CD4-positive, alpha-beta memory T cell (primary cell): ENCODE results near the gene BTLA. TPM values are rescaled to one million over a fixed set of nuclear protein-coding genes. Genes with fewer than 3 reads are reported as not detected.
"Not testable (repeated sequence)": the region's sequence is repeated elsewhere in the genome, so short reads cannot be mapped to it uniquely, and the experiment has no call there.

Experiments
- CTCF ChIA-PET: fragments of 350-600 bp; sonication (Branson Sonifier 250); formaldehyde crosslinking; loops from one replicate; lab custom pipeline; 2021; ENCODE audit warnings: inconsistent platforms; ENCODE audit not compliant: partially characterized antibody; lab: Charles Lee
- POLR2A ChIA-PET: fragments of 350-600 bp; sonication (Branson Sonifier 250); formaldehyde crosslinking; loops from one replicate; lab custom pipeline; 2021; ENCODE audit not compliant: partially characterized antibody; lab: Charles Lee
- DNase-seq, 5 donors: peaks; one replicate each; pipeline versions ENCODE4 v3.0.0 to v3.0.0-alpha.2; 2020 to 2022; ENCODE audit warnings: mixed read lengths in 1 of 5
- H3K27ac ChIP-seq: one replicate; pipeline ENCODE4 v1.7.0; 2013; ENCODE audit warnings: low read depth, low read length
- H3K27me3 ChIP-seq: 2 replicates; pipeline ENCODE4 v1.7.0; 2013; ENCODE audit warnings: mild to moderate bottlenecking, low read length, moderate library complexity; ENCODE audit not compliant: insufficient read depth
- H3K36me3 ChIP-seq: 2 replicates; pipeline ENCODE4 v1.7.0; 2013; ENCODE audit warnings: mild to moderate bottlenecking, low read length, moderate library complexity; ENCODE audit not compliant: insufficient read depth
- H3K4me1 ChIP-seq: 2 replicates; pipeline ENCODE4 v1.7.0; 2013; ENCODE audit warnings: mild to moderate bottlenecking, low read length, moderate library complexity; ENCODE audit not compliant: insufficient read depth
- H3K4me3 ChIP-seq, 2 donors: one replicate each; pipeline ENCODE4 v1.7.0; 2013; ENCODE audit warnings: low read length in 2 of 2, mild to moderate bottlenecking in 1 of 2
- H3K9me3 ChIP-seq, 2 donors: one replicate each; pipeline ENCODE4 v1.7.0; 2013; ENCODE audit warnings: low read length in 2 of 2, control low read depth in 1 of 2; ENCODE audit not compliant: control insufficient read depth in 1 of 2
- H3K27ac Mint-ChIP-seq, 7 donors: one replicate each; pipeline ENCODE4 v1.8.0; 2020 to 2021; ENCODE audit warnings: mixed read lengths in 7 of 7, mild to moderate bottlenecking in 6 of 7, inconsistent platforms in 3 of 7, moderate library complexity in 3 of 7
- H3K27me3 Mint-ChIP-seq, 2 donors: one replicate each; pipeline ENCODE4 v1.8.0; 2020 to 2021; ENCODE audit warnings: mixed read lengths in 2 of 2
- H3K36me3 Mint-ChIP-seq, 2 donors: one replicate each; pipeline ENCODE4 v1.8.0; 2020 to 2021; ENCODE audit warnings: mixed read lengths in 2 of 2, inconsistent platforms in 1 of 2, mild to moderate bottlenecking in 1 of 2
- H3K4me1 Mint-ChIP-seq, 4 donors: one replicate each; pipeline ENCODE4 v1.8.0; 2020 to 2021; ENCODE audit warnings: mixed read lengths in 4 of 4, mild to moderate bottlenecking in 1 of 4
- H3K4me3 Mint-ChIP-seq, 8 donors: one replicate each; pipeline ENCODE4 v1.8.0; 2020 to 2021; ENCODE audit warnings: mixed read lengths in 8 of 8, mild to moderate bottlenecking in 7 of 8, moderate library complexity in 6 of 8, inconsistent platforms in 3 of 8
- H3K9me3 Mint-ChIP-seq, 8 donors: one replicate each; pipeline ENCODE4 v1.8.0; 2020 to 2021; ENCODE audit warnings: mixed read lengths in 8 of 8, mild to moderate bottlenecking in 5 of 8, inconsistent platforms in 3 of 8, moderate library complexity in 1 of 8
- intact Hi-C: fragments of 100-400 bp; cut with micrococcal nuclease; formaldehyde crosslinking; loops from one replicate; pipeline ENCODE4 v1.15.1; 2023
- polyA plus RNA-seq, 2 donors: library from polyadenylated mRNA; unstranded; fragments of 300-500 nt; fragmentation: Illumina TruSeq; gene quantifications; one replicate each; pipeline ENCODE4 v1.2.3, GENCODE V29; 2021
- total RNA-seq, 2 experiments: library from RNA; stranded (reverse); gene quantifications; one replicate each; pipeline ENCODE4 v1.2.3, GENCODE V29; 2021

The BTLA gene
- total and polyA plus RNA-seq, 4 experiments from 2014 or later = 17.5 to 24.9 (median 20.8) TPM

- Mint-ChIP-seq H3K36me3 (peaks cover 8 to 11% of the 10 kb centered on the region in 2 donors), H3K4me3 (no peak overlapping the region), H3K27me3 (no peaks in the 10 kb centered on the region), H3K27ac (no peak overlapping the region), H3K4me1 (peaks cover 11 to 15% (median 14%) of the 10 kb centered on the region in 4 donors), H3K9me3 (peaks cover 0 to 4% (median 0%) of the 10 kb centered on the region in 8 donors)
- DNase-seq = peak; percentile 55 to 70 (median 64)
- H3K9me3 ChIP-seq = no peaks in the 10 kb centered on the region
- intact Hi-C loops = loop anchor here (1.0 to 2.0 kb wide), 6 partner anchors 21 to 408 kb away; partner anchors contain the start of gene BTLA
- H3K36me3 ChIP-seq = no peaks in the 10 kb centered on the region
- no peak overlapping the region for H3K27ac ChIP-seq
- POLR2A ChIA-PET = no interaction called here
- H3K27me3 ChIP-seq = no peaks in the 10 kb centered on the region
- H3K4me1 ChIP-seq = peaks cover 14% of the 10 kb centered on the region
- CTCF ChIA-PET = interaction anchor here (0.7 to 6.6 kb wide), 17 partner anchors 12 to 408 kb away, joined by 3 to 51 read pairs (median 6); partner anchors contain the start of genes CD200 and SLC9C1
- no peak overlapping the region for H3K4me3 ChIP-seq
These were observed 20.2 kb upstream of the BTLA start for GRCh38 chr3:112519424-112520001.

- H3K9me3 ChIP-seq, H3K4me3 Mint-ChIP-seq, DNase-seq, H3K4me3 ChIP-seq, H3K9me3 Mint-ChIP-seq, H3K27me3 ChIP-seq, H3K36me3 ChIP-seq, H3K27me3 Mint-ChIP-seq, H3K36me3 Mint-ChIP-seq, H3K27ac ChIP-seq: not testable (repeated sequence)
- peaks cover 13 to 19% (median 17%) of the 10 kb centered on the region in 4 donors for H3K4me1 Mint-ChIP-seq
- peaks cover 19% of the 10 kb centered on the region for H3K4me1 ChIP-seq
- peak overlapping the region in 1 of 7 donors; percentile 58 for H3K27ac Mint-ChIP-seq
- CTCF ChIA-PET = interaction anchor here (0.7 to 6.6 kb wide), 11 partner anchors 14 to 410 kb away, joined by 3 to 51 read pairs (median 5); partner anchors contain the start of genes BTLA, CD200 and SLC9C1
- POLR2A ChIA-PET = interaction anchor here (2.1 kb wide), 1 partner anchor 20 kb away, joined by 7 read pairs; the partner anchor contains the start of gene BTLA
- intact Hi-C loops = loop anchor here (1.0 to 2.0 kb wide), 6 partner anchors 20 to 408 kb away; partner anchors contain the start of gene BTLA
These were observed 19.7 kb upstream of the BTLA start for GRCh38 chr3:112518970-112519369.

GRCh38 chr3:112514527-112515128 lies 15.4 kb upstream of the BTLA start:
- H3K4me3 ChIP-seq = no peak overlapping the region
- peaks cover 0 to 4% of the 10 kb centered on the region in 2 donors for H3K36me3 Mint-ChIP-seq
- peaks cover 0 to 4% (median 2%) of the 10 kb centered on the region in 8 donors for H3K9me3 Mint-ChIP-seq
- H3K4me3 Mint-ChIP-seq = peak overlapping the region in 1 of 8 donors; percentile 38
- DNase-seq = no peak
- ChIA-PET POLR2A (no interaction called here), CTCF (interaction anchor here (1.0 to 2.4 kb wide), 4 partner anchors 77 to 403 kb away, joined by 4 to 9 read pairs (median 4); partner anchors contain the start of genes CD200 and SLC9C1)
- no peaks in the 10 kb centered on the region for H3K27me3 Mint-ChIP-seq
- peaks cover 13 to 20% (median 18%) of the 10 kb centered on the region in 4 donors for H3K4me1 Mint-ChIP-seq
- intact Hi-C loops = no loop called here
- no peaks in the 10 kb centered on the region for H3K9me3 ChIP-seq
- H3K4me1 ChIP-seq = peaks cover 22% of the 10 kb centered on the region
- no peaks in the 10 kb centered on the region for H3K36me3 ChIP-seq
- no peaks in the 10 kb centered on the region for H3K27me3 ChIP-seq
- no peak overlapping the region for H3K27ac ChIP-seq
- H3K27ac Mint-ChIP-seq = peak overlapping the region in 1 of 7 donors; percentile 35

GRCh38 chr3:112512320-112512719 lies 13.0 kb upstream of the BTLA start:
- H3K27me3 Mint-ChIP-seq = no peaks in the 10 kb centered on the region
- no peak for DNase-seq
- no peak overlapping the region for H3K27ac Mint-ChIP-seq
- Histone ChIP-seq H3K27ac (no peak overlapping the region), H3K4me3 (no peak overlapping the region), H3K9me3 (no peaks in the 10 kb centered on the region), H3K4me1 (peaks cover 8% of the 10 kb centered on the region), H3K27me3 (no peaks in the 10 kb centered on the region), H3K36me3 (no peaks in the 10 kb centered on the region)
- H3K36me3 Mint-ChIP-seq = peaks cover 0 to 4% of the 10 kb centered on the region in 2 donors
- intact Hi-C loops = no loop called here
- no peak overlapping the region for H3K4me3 Mint-ChIP-seq
- peaks cover 4 to 15% (median 9%) of the 10 kb centered on the region in 4 donors for H3K4me1 Mint-ChIP-seq
- POLR2A ChIA-PET = interaction anchor here (0.9 kb wide), 1 partner anchor 12 kb away, joined by 3 read pairs; no protein-coding TSS in a partner anchor
- CTCF ChIA-PET = no interaction called here
- peaks cover 0 to 4% (median 2%) of the 10 kb centered on the region in 8 donors for H3K9me3 Mint-ChIP-seq

- peaks cover 2% of the 10 kb centered on the region for H3K4me1 ChIP-seq
These were observed 9.6 kb upstream of the BTLA start for GRCh38 chr3:112508860-112509259.

GRCh38 chr3:112508261-112508660 lies 9.0 kb upstream of the BTLA start:
- no peak overlapping the region for H3K4me3 ChIP-seq
- no peak overlapping the region for H3K27ac ChIP-seq
- no peak overlapping the region for H3K27ac Mint-ChIP-seq
- no peaks in the 10 kb centered on the region for H3K27me3 ChIP-seq
- peaks cover 0 to 4% of the 10 kb centered on the region in 2 donors for H3K36me3 Mint-ChIP-seq
- no peaks in the 10 kb centered on the region for H3K36me3 ChIP-seq
- POLR2A ChIA-PET = interaction anchor here (0.9 to 3.2 kb wide), 2 partner anchors 10 to 44 kb away, joined by 3 to 14 read pairs; partner anchors contain the start of gene BTLA
- no peaks in the 10 kb centered on the region for H3K9me3 ChIP-seq
- intact Hi-C loops = no loop called here
- peaks cover 0 to 3% (median 2%) of the 10 kb centered on the region in 8 donors for H3K9me3 Mint-ChIP-seq
- CTCF ChIA-PET = no interaction called here
- no peaks in the 10 kb centered on the region for H3K4me1 ChIP-seq
- peaks cover 0 to 6% (median 1%) of the 10 kb centered on the region in 4 donors for H3K4me1 Mint-ChIP-seq
- H3K4me3 Mint-ChIP-seq = no peak overlapping the region
- H3K27me3 Mint-ChIP-seq = no peaks in the 10 kb centered on the region
- no peak for DNase-seq

More at GRCh38 chr3:112508860-112509259, 9.6 kb upstream of the BTLA start:
- Mint-ChIP-seq H3K4me3 (no peak overlapping the region), H3K9me3 (peaks cover 0 to 3% (median 2%) of the 10 kb centered on the region in 8 donors), H3K36me3 (peaks cover 0 to 4% of the 10 kb centered on the region in 2 donors), H3K4me1 (peaks cover 0 to 8% (median 1%) of the 10 kb centered on the region in 4 donors), H3K27ac (no peak overlapping the region), H3K27me3 (no peaks in the 10 kb centered on the region)
- ChIA-PET POLR2A (interaction anchor here (3.2 kb wide), 1 partner anchor 10 kb away, joined by 14 read pairs; the partner anchor contains the start of gene BTLA), CTCF (no interaction called here)
- no peaks in the 10 kb centered on the region for H3K27me3 ChIP-seq
- intact Hi-C loops = no loop called here
- H3K9me3 ChIP-seq = no peaks in the 10 kb centered on the region
- DNase-seq = no peak
- no peaks in the 10 kb centered on the region for H3K36me3 ChIP-seq
- H3K27ac ChIP-seq = no peak overlapping the region
- no peak overlapping the region for H3K4me3 ChIP-seq

- POLR2A ChIA-PET = interaction anchor here (3.2 kb wide), 1 partner anchor 7 kb away, joined by 14 read pairs; the partner anchor contains the start of gene BTLA
- H3K4me3 ChIP-seq = no peak overlapping the region
- DNase-seq = no peak
- intact Hi-C loops = no loop called here
- CTCF ChIA-PET = no interaction called here
- H3K4me1 ChIP-seq = no peaks in the 10 kb centered on the region
- Mint-ChIP-seq H3K27ac (no peak overlapping the region), H3K27me3 (no peaks in the 10 kb centered on the region), H3K4me3 (no peak overlapping the region), H3K4me1 (peaks cover 0 to 6% (median 2%) of the 10 kb centered on the region in 4 donors), H3K36me3 (no peaks in the 10 kb centered on the region), H3K9me3 (no peaks in the 10 kb centered on the region)
- no peaks in the 10 kb centered on the region for H3K9me3 ChIP-seq
- H3K36me3 ChIP-seq = no peaks in the 10 kb centered on the region
- no peak overlapping the region for H3K27ac ChIP-seq
- H3K27me3 ChIP-seq = no peaks in the 10 kb centered on the region
These were observed 6.6 kb upstream of the BTLA start for GRCh38 chr3:112505907-112506306.
